NCI-H526 (cell line): ENCODE measurements around the gene PLD1.

Experiments
- DNase-seq, 2 experiments: peaks; one replicate each; lab custom pipeline; 2025; lab: John Stamatoyannopoulos, UW

The PLD1 gene

GRCh38 chr3:171838218-171838720 lies 28.0 kb upstream of the PLD1 start:
- DNase-seq = no peak

GRCh38 chr3:171837698-171838097 lies 27.4 kb upstream of the PLD1 start:
- no peak for DNase-seq

- DNase-seq = no peak
Measured at GRCh38 chr3:171836855-171837254, 26.6 kb upstream of the PLD1 start.

- no peak for DNase-seq
Measured at GRCh38 chr3:171835613-171836012, 25.3 kb upstream of the PLD1 start.

- peak in 1 of 2 experiments; percentile 46 for DNase-seq
Measured at GRCh38 chr3:171835116-171835515, 24.8 kb upstream of the PLD1 start.

- no peak for DNase-seq
Measured at GRCh38 chr3:171834461-171834801, 24.1 kb upstream of the PLD1 start.

DNA sequence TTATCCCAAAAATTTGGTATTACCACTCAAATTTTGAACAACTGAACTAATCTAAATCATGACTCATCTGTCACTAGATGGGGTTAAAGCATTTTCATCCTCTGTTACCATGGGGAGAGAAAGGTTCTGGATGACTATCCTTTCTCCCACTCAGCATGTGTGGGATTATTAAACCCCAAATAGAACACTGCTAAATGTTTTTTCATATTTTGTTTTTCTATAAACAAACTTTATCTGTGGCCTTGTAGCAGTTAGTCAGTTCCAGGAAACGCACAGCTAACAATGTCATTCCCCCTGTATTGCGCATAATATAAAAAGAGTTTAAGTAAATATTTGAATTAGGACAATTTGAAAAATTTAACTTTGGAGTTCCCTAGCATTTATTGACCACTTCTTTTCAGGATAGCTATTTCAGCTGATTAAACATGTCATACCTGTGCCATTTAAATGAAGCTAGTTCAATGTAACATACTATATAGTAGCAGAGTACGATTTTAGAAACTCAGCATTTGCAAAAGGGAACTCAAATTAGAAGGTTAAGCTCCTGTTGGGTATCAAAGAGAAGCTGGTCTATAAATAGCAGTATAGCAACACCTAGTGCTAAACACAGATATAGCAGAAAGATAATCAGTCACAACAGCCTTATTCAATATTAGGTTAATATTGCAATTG lies 23.6 kb upstream of the PLD1 start:
- DNase-seq = peak; percentile 12 to 68

DNA sequence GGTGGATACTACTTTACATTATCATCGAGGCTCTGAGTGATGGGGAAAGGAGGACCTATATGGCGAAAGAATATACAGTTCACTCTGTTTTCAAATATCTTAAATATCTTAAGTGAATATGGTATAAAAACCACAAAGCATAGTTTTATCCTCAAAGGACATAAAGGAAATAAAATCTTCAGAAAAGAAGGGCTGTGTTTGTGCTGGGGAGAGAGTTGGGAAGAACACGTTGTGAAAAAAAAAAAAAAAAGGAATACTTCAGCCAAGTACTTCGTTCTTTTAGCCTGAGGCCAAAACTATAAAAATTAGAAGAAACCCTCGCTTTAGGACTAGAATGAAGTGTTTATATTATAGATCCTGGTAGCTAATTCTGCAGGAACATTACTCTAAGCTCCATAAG lies 22.7 kb upstream of the PLD1 start:
- DNase-seq = no peak

DNA sequence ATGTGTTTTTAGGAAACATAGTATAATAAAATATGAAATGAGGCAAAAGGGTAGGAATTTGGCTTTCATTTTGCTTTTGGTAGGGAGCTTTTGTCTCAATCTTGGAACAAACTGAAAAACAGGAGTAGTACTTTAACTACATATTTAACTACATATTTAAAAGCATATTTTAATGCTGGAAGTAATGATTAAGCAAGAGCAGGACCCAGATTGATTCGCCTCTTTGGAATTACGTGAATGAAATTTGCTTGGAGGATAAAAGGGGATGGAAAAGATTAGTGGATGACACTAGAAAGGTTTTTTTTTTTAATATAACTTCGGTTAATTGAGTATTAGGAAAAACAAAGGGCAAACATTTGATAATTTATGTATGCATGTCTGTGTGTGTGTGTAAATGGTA lies 21.7 kb upstream of the PLD1 start:
- no peak for DNase-seq

DNA sequence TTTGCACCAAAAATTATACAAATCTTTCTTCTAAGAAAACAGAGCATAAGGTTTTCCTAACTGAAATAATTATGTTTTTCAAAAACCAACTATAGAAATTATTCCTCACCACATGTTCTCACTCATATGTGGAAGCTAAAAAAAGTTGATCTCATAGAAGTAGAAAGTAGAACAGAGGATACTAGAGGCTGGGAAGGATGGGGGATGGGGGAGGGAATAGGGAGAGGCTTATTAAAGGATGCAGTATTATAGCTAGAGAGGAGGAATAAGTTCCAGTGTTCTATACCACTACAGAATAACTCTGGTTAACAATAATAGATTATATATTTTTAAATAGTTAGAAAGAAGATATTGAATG lies 20.2 kb upstream of the PLD1 start:
- DNase-seq = no peak

GRCh38 chr3:171829841-171830517 lies 19.7 kb upstream of the PLD1 start:
- DNase-seq = peak; percentile 83 to 94

DNA sequence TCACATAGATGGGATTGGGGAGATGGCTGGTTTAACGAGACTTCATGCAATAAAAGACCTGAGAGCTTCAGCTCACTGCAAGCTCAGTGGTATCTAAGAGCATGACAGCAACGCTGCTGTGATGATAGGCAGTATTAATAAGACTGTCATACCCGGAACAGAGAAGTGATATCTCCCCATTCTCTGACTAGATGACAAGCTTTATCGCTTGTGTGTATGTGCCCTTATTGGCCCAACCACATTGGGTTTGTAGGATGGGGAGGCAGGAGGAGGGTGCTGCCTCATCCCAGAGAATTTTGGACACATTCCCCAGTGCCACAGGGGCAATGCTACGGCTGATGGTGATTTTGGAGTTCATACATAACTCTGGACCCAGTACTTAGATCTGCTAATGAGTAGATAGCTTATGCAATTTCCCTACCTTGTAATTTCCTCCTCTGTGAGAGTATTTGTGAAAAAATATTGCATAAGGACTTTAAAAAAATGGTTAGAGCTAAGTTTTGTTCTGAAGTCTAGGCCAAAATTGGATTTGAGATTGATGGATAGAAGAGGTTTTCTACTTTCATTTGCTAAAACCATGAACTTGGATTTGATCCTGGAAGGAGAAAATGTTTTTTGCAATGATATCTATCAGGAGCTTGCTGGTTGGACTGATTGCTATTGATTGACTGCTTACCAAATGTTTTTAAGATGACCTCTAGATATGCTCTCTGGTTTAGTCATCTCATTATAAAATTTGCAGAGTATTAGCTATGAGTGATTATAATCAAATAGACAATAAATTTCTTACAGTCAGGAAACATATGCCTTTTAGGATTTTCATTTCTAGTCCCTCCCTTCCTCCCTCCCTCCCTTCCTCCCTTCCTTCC lies 18.9 kb upstream of the PLD1 start:
- DNase-seq = no peak

DNA sequence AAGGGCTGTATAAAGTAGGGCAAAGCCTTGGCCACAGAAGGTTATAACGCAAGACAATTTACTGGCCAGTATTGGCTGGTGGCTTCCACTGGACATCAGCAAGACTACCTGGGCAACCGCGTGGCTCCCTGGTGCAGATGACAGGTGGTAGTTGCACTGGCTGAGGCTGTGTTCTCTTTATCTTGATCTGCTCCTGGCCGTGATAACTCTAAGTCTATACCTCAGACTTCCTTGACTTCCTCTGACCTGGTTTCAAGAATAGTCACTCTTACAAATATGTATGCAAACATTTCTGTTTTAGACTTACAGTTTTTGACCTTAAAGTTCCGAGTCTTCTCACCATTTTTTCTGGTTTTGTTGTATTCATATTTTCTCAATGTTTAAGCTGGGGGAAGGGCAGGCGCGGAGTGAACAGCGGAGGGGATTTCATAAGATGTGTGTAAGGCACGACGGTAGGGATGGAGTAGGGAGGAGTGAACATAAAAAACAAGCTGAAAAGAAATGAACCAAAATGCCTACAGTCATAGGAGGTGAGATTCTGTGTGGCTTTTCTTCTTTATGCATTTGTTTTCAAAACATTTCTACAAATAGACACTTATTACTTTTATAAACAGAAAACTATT lies 17.7 kb upstream of the PLD1 start:
- DNase-seq = no peak

GRCh38 chr3:171827385-171827784 lies 17.1 kb upstream of the PLD1 start:
- no peak for DNase-seq

DNA sequence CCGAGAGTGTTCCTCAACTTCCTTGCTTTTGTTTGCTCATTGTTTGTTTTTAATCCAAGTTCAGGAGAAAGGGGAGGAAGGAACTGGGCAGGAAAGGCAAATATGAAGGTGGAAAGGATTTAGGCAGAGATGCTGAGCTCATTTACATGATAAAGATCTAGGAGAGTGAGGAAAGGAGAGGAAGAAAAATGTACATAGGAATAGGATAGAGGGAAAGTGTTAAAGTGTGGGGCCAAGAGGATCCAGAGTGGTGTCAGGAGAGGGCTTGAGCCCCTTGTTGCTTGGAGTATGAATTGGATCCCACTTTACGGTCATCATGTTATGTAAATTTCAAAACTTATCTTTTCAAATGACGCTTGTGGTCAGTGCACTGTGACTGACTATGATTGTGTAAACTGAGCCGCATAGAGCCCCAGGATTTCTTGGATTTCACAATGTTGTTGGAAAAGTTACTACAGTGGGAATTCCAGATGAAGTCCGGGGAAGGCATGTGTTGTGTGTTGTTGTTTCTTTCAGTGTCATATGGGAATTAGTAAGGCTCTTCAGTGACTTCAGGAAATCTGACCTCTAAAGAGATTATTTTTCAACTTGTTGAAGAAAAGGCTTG lies 15.0 kb upstream of the PLD1 start:
- DNase-seq = peak in 1 of 2 experiments; percentile 49

GRCh38 chr3:171824824-171825221 lies 14.5 kb upstream of the PLD1 start:
- no peak for DNase-seq

DNA sequence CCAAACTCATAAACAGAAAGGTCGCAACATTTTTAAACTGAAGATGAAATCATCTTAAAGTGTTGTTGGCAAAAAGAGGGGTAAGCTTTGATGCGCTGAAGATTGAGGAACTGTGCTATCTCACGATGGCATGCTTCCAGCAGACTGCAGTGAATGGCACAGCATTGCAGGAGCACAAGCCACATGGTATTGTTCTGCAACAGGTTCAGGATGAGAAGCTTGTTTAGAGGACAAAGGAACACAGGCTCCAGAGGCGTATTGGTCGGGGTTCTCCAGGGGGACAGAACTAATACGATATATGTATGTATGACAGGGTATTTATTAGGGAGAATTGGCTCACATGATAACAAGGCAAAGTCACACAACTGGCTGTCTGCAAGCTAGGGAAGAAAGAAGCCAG lies 13.8 kb upstream of the PLD1 start:
- no peak for DNase-seq

DNA sequence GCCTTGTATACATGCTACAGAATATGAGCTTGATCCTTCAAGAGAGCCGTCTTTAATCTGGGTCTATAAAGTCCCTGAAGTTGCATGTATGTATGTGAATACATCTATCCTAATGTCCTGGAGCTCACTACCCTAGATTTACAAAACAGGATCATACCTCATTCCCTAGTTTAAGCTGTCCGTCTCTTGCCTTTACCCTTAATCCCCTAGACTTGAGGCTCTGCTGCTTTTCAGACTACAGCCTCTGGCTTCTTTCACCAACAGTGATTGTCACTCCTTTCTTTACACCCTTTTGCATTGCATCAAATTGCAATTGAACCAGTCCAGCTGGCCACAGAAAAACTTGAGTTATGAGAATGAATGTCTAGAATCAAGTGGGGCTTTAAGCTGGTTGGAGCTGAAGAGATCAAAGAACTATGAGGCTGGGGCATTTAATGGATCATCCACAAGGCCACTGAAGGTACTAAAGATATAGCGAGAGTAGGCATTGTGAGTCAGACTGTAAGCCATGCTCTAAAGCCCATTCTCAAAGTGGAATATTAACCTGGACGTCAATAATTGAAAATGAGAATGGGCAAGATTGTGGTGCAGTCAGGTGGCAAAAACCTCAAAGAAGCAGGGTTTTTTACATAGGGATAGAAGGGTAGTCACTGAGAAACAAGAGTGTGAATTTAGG lies 12.3 kb upstream of the PLD1 start:
- DNase-seq = no peak

DNA sequence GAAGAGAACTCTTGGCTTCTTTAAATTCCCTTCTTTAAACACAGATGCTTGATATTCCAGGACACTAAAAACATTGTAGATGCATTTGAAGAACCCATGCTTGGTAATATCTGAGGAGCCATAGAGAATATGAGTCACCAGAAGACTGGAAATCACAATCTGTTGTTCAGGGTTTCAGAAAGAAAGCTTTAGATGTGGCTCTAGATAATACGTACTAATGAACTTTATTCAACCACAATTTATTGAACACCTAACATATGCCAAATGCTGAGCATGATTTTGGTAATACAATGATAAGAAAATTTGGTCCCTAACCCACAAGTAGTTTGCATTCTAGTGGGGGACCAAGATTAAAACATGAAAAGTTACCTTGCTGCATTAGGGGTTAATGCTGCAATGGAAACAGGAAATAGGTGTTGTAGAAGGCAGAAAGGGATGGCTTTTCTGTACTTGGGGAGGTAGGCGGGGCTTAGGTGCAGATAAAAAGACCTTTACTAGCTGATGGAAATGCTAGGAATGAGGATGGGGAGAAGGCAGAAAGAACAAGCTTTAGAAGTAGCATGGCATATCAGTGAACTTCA lies 11.6 kb upstream of the PLD1 start:
- DNase-seq = no peak

GRCh38 chr3:171821044-171821443 lies 10.8 kb upstream of the PLD1 start:
- no peak for DNase-seq
